ENCODE results near the gene SLC25A44.

SLC25A44 gene, protein sequence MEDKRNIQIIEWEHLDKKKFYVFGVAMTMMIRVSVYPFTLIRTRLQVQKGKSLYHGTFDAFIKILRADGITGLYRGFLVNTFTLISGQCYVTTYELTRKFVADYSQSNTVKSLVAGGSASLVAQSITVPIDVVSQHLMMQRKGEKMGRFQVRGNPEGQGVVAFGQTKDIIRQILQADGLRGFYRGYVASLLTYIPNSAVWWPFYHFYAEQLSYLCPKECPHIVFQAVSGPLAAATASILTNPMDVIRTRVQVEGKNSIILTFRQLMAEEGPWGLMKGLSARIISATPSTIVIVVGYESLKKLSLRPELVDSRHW

GRCh38 chr1:156193488-156194299 lies at the start of gene SLC25A44:
Gene SLC25A44, plus strand, starts transcription at chr1:156194104. Its CDS starts 5,744 bp downstream, at chr1:156199848.
- peaks cover 1% of the 10 kb centered on the region for H3K4me1 ChIP-seq (ENCODE audit: control insufficient read depth, insufficient read depth, low read length)
- peak; percentile 100 for DNase-seq (ENCODE audit: low read depth, low spot score)
- no peaks in the 10 kb centered on the region for H3K36me3 ChIP-seq (ENCODE audit: control insufficient read depth, insufficient read depth, low read length)
- H3K9me3 ChIP-seq (ENCODE audit: control insufficient read depth, insufficient read depth, low read length) = no peaks in the 10 kb centered on the region
- no peaks in the 10 kb centered on the region for H3K27me3 ChIP-seq (ENCODE audit: control insufficient read depth, insufficient read depth, low read length)
- H3K4me3 ChIP-seq (ENCODE audit: low read length) = peak within 1 kb of the TSS; percentile 81
- WGBS (ENCODE audit: insufficient coverage, insufficient read length) = no CpG with 5 or more reads among the region's 59 CpGs
- no peak within 1 kb of the TSS for H3K27ac ChIP-seq (ENCODE audit: low read length)

DNA sequence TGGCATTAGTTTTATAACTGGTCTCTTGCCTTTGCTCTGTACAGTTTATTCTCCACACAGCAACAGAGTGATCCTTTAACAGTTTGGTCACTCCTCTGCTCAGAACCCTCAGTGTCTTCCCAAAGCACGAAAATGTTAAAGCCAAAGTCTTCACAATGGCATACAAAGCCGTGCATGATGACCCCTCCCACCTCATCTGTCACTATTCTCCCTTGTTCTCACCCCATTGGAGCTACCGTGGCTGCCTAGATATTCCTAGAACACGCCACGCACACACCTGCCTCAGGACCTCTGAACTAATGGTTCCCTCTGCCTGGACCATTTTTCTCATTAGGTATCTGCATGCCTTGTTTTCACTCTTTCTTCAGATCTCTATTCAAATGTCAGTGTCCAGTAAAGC lies 49.2 kb upstream of the SLC25A44 start:
- Histone ChIP-seq H3K27me3 (ENCODE audit: control insufficient read depth, insufficient read depth, low read length) (no peaks in the 10 kb centered on the region), H3K36me3 (ENCODE audit: control insufficient read depth, insufficient read depth, low read length) (no peaks in the 10 kb centered on the region), H3K4me3 (ENCODE audit: low read length) (no peak overlapping the region), H3K27ac (ENCODE audit: low read length) (no peak overlapping the region), H3K9me3 (ENCODE audit: control insufficient read depth, insufficient read depth, low read length) (no peaks in the 10 kb centered on the region), H3K4me1 (ENCODE audit: control insufficient read depth, insufficient read depth, low read length) (peaks cover 10% of the 10 kb centered on the region; the same call in 1 of the 2 replicates)
- no peak for DNase-seq (ENCODE audit: low read depth, low spot score)
- WGBS (ENCODE audit: insufficient coverage, insufficient read length) = no CpG with 5 or more reads among the region's 5 CpGs

- no peak overlapping the region for H3K27ac ChIP-seq (ENCODE audit: low read length)
- no peak for DNase-seq (ENCODE audit: low read depth, low spot score)
- H3K9me3 ChIP-seq (ENCODE audit: control insufficient read depth, insufficient read depth, low read length) = no peaks in the 10 kb centered on the region
- no peaks in the 10 kb centered on the region for H3K36me3 ChIP-seq (ENCODE audit: control insufficient read depth, insufficient read depth, low read length)
- H3K4me1 ChIP-seq (ENCODE audit: control insufficient read depth, insufficient read depth, low read length) = peaks cover 13% of the 10 kb centered on the region; the same call in 1 of the 2 replicates
- no CpG with 5 or more reads among the region's 2 CpGs for WGBS (ENCODE audit: insufficient coverage, insufficient read length)
- H3K4me3 ChIP-seq (ENCODE audit: low read length) = no peak overlapping the region
- no peaks in the 10 kb centered on the region for H3K27me3 ChIP-seq (ENCODE audit: control insufficient read depth, insufficient read depth, low read length)
These were observed 48.3 kb upstream of the SLC25A44 start for GRCh38 chr1:156145650-156146019.

- peaks cover 13% of the 10 kb centered on the region; the same call in 1 of the 2 replicates for H3K4me1 ChIP-seq (ENCODE audit: control insufficient read depth, insufficient read depth, low read length)
- no peak for DNase-seq (ENCODE audit: low read depth, low spot score)
- H3K4me3 ChIP-seq (ENCODE audit: low read length) = no peak overlapping the region
These were observed 47.7 kb upstream of the SLC25A44 start for GRCh38 chr1:156146020-156146768.

GRCh38 chr1:156146769-156147405 lies 47.0 kb upstream of the SLC25A44 start:
- Histone ChIP-seq H3K27ac (ENCODE audit: low read length) (no peak overlapping the region), H3K9me3 (ENCODE audit: control insufficient read depth, insufficient read depth, low read length) (no peaks in the 10 kb centered on the region), H3K36me3 (ENCODE audit: control insufficient read depth, insufficient read depth, low read length) (no peaks in the 10 kb centered on the region), H3K27me3 (ENCODE audit: control insufficient read depth, insufficient read depth, low read length) (no peaks in the 10 kb centered on the region), H3K4me3 (ENCODE audit: low read length) (no peak overlapping the region), H3K4me1 (ENCODE audit: control insufficient read depth, insufficient read depth, low read length) (peaks cover 13% of the 10 kb centered on the region; the same call in 1 of the 2 replicates)
- no CpG with 5 or more reads among the region's 9 CpGs for WGBS (ENCODE audit: insufficient coverage, insufficient read length)
- DNase-seq (ENCODE audit: low read depth, low spot score) = no peak

More at GRCh38 chr1:156146020-156146768, 47.7 kb upstream of the SLC25A44 start:
- H3K27me3 ChIP-seq (ENCODE audit: control insufficient read depth, insufficient read depth, low read length) = no peaks in the 10 kb centered on the region
- H3K36me3 ChIP-seq (ENCODE audit: control insufficient read depth, insufficient read depth, low read length) = no peaks in the 10 kb centered on the region
- H3K27ac ChIP-seq (ENCODE audit: low read length) = no peak overlapping the region
- no CpG with 5 or more reads among the region's 13 CpGs for WGBS (ENCODE audit: insufficient coverage, insufficient read length)
- no peaks in the 10 kb centered on the region for H3K9me3 ChIP-seq (ENCODE audit: control insufficient read depth, insufficient read depth, low read length)

DNA sequence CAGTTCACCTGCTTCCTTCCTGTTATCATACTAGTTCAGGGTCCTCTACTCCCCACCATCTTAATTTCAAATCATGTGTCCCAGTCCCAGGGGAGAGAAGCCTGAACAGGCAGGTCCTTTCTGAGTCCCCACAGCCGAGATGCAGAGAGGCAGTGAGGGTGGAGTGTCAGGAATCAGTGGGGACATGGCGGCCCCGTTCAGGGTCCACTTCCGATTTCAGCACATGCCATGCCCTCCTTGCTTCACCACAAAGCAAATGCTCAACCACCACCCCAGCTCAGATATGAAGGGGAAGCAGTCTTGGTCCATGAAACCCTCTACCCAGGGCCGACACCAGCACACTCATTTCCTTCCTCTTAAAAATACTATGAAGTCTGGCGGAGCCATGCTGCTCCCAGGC lies 45.7 kb upstream of the SLC25A44 start:
- no peaks in the 10 kb centered on the region for H3K27me3 ChIP-seq (ENCODE audit: control insufficient read depth, insufficient read depth, low read length)
- no peak overlapping the region for H3K4me3 ChIP-seq (ENCODE audit: low read length)
- H3K4me1 ChIP-seq (ENCODE audit: control insufficient read depth, insufficient read depth, low read length) = peaks cover 13% of the 10 kb centered on the region; the same call in 1 of the 2 replicates
- H3K9me3 ChIP-seq (ENCODE audit: control insufficient read depth, insufficient read depth, low read length) = no peaks in the 10 kb centered on the region
- no peak overlapping the region for H3K27ac ChIP-seq (ENCODE audit: low read length)
- no CpG with 5 or more reads among the region's 6 CpGs for WGBS (ENCODE audit: insufficient coverage, insufficient read length)
- no peaks in the 10 kb centered on the region for H3K36me3 ChIP-seq (ENCODE audit: control insufficient read depth, insufficient read depth, low read length)
- DNase-seq (ENCODE audit: low read depth, low spot score) = no peak

- DNase-seq (ENCODE audit: low read depth, low spot score) = peak; percentile 93
- H3K4me1 ChIP-seq (ENCODE audit: control insufficient read depth, insufficient read depth, low read length) = peaks cover 13% of the 10 kb centered on the region; the same call in 1 of the 2 replicates
- H3K27ac ChIP-seq (ENCODE audit: low read length) = no peak overlapping the region
These were observed 44.3 kb upstream of the SLC25A44 start for GRCh38 chr1:156149374-156150332.

GRCh38 chr1:156150333-156151011 lies 43.4 kb upstream of the SLC25A44 start:
- Histone ChIP-seq H3K4me1 (ENCODE audit: control insufficient read depth, insufficient read depth, low read length) (peaks cover 13% of the 10 kb centered on the region; the same call in 1 of the 2 replicates), H3K36me3 (ENCODE audit: control insufficient read depth, insufficient read depth, low read length) (no peaks in the 10 kb centered on the region), H3K4me3 (ENCODE audit: low read length) (no peak overlapping the region), H3K27ac (ENCODE audit: low read length) (no peak overlapping the region), H3K9me3 (ENCODE audit: control insufficient read depth, insufficient read depth, low read length) (no peaks in the 10 kb centered on the region), H3K27me3 (ENCODE audit: control insufficient read depth, insufficient read depth, low read length) (no peaks in the 10 kb centered on the region)
- WGBS (ENCODE audit: insufficient coverage, insufficient read length) = no CpG with 5 or more reads among the region's 10 CpGs
- DNase-seq (ENCODE audit: low read depth, low spot score) = no peak

More at GRCh38 chr1:156149374-156150332, 44.3 kb upstream of the SLC25A44 start:
- no peaks in the 10 kb centered on the region for H3K36me3 ChIP-seq (ENCODE audit: control insufficient read depth, insufficient read depth, low read length)
- H3K9me3 ChIP-seq (ENCODE audit: control insufficient read depth, insufficient read depth, low read length) = no peaks in the 10 kb centered on the region
- no peaks in the 10 kb centered on the region for H3K27me3 ChIP-seq (ENCODE audit: control insufficient read depth, insufficient read depth, low read length)
- no CpG with 5 or more reads among the region's 20 CpGs for WGBS (ENCODE audit: insufficient coverage, insufficient read length)
- no peak overlapping the region; the same call in 1 of the 2 replicates for H3K4me3 ChIP-seq (ENCODE audit: low read length)

Measured in iPS DF 6.9 (cell line).